A673 (cell line): Measurements from ENCODE around the gene RGS3. TPM values are rescaled to one million over a fixed set of nuclear protein-coding genes. Genes with fewer than 3 reads are reported as not detected.
"Not testable (repeated sequence)": the region's sequence is repeated elsewhere in the genome, so short reads cannot be mapped to it uniquely, and the experiment has no call there.

ENCODE experiments used
- BruUV-seq: library from RNA; stranded (reverse); fragments of 400-500 nt; replicated peaks from 2 replicates; lab custom pipeline; 2021; lab: Mats Ljungman, UMichigan
- CTCF ChIA-PET: fragments of 300-600 bp; sonication (Branson Sonifier 250); formaldehyde crosslinking; loops from one replicate; lab custom pipeline; 2022; ENCODE audit warnings: antibody characterized with exemption; lab: Charles Lee
- POLR2A ChIA-PET: fragments of 300-600 bp; sonication (Branson Sonifier 250); formaldehyde crosslinking; loops from one replicate; lab custom pipeline; 2022; ENCODE audit warnings: antibody characterized with exemption; ENCODE audit not compliant: low non-redundant PET; lab: Charles Lee
- DNase-seq: peaks from one replicate; pipeline ENCODE4 v3.0.0-alpha.2; 2015; ENCODE audit warnings: low spot score
- H3K27ac ChIP-seq: fragments of 200-600 bp; sonication (generic); 2 replicates; pipeline ENCODE4 v1.5.1; 2016; ENCODE audit warnings: mixed run types, low read depth, mild to moderate bottlenecking, mixed read lengths, antibody characterized with exemption, low read length; ENCODE audit not compliant: poor library complexity, severe bottlenecking
- H3K27me3 ChIP-seq: fragments of 200-600 bp; sonication (generic); replicated peaks from 2 replicates; pipeline ENCODE4 v1.6.1; 2017; ENCODE audit warnings: mixed run types, low read depth, mild to moderate bottlenecking, mixed read lengths, antibody characterized with exemption, low read length; ENCODE audit not compliant: insufficient read depth, poor library complexity
- H3K36me3 ChIP-seq: fragments of 200-600 bp; sonication (generic); 2 replicates; pipeline ENCODE4 v1.6.1; 2016; ENCODE audit warnings: mixed run types, mild to moderate bottlenecking, mixed read lengths, antibody characterized with exemption, low read length; ENCODE audit not compliant: insufficient read depth, poor library complexity, severe bottlenecking
- H3K4me1 ChIP-seq: fragments of 200-600 bp; sonication (generic); 2 replicates; pipeline ENCODE4 v1.6.1; 2017; ENCODE audit warnings: mixed run types, mild to moderate bottlenecking, mixed read lengths, antibody characterized with exemption, low read length; ENCODE audit not compliant: insufficient read depth, poor library complexity, severe bottlenecking
- H3K4me3 ChIP-seq: fragments of 200-600 bp; sonication (generic); 2 replicates; pipeline ENCODE4 v1.5.1; 2016; ENCODE audit warnings: low read depth, mixed run types, mild to moderate bottlenecking, mixed read lengths, low read length; ENCODE audit not compliant: poor library complexity, severe bottlenecking
- H3K9me3 ChIP-seq: fragments of 200-600 bp; sonication (generic); 2 replicates; pipeline ENCODE4 v1.6.1; 2016; ENCODE audit warnings: mixed run types, low read depth, mild to moderate bottlenecking, mixed read lengths, antibody characterized with exemption, low read length; ENCODE audit not compliant: poor library complexity, severe bottlenecking
- EZH2 ChIP-seq: fragments of 200-600 bp; sonication (generic); IDR thresholded peaks from 2 replicates; pipeline ENCODE4 v1.6.1; 2017; ENCODE audit warnings: borderline replicate concordance, low read depth, mild to moderate bottlenecking, mixed read lengths, antibody characterized with exemption, low read length; ENCODE audit not compliant: poor library complexity, severe bottlenecking
- intact Hi-C: fragments of 100-400 bp; cut with micrococcal nuclease; formaldehyde crosslinking; loops from one replicate; pipeline ENCODE4 v1.10.0; 2022; ENCODE audit not compliant: unreplicated experiment
- total RNA-seq: library from RNA; stranded (reverse); gene quantifications from 2 replicates; pipeline ENCODE4 v1.2.3, GENCODE V29; 2021
- TF ChIP-seq, protein P1 (sequence below): fragments of 300-800, 200-600 bp; sonication (generic); conservative IDR thresholded peaks from 2 replicates; pipeline ENCODE4 v1.5.1; 2017; ENCODE audit warnings: low read depth, mild to moderate bottlenecking, antibody characterized with exemption, low read length, moderate library complexity, mixed read lengths

The RGS3 gene
- total RNA-seq, 1 experiment from 2014 or later = 19.2 TPM

DNA sequence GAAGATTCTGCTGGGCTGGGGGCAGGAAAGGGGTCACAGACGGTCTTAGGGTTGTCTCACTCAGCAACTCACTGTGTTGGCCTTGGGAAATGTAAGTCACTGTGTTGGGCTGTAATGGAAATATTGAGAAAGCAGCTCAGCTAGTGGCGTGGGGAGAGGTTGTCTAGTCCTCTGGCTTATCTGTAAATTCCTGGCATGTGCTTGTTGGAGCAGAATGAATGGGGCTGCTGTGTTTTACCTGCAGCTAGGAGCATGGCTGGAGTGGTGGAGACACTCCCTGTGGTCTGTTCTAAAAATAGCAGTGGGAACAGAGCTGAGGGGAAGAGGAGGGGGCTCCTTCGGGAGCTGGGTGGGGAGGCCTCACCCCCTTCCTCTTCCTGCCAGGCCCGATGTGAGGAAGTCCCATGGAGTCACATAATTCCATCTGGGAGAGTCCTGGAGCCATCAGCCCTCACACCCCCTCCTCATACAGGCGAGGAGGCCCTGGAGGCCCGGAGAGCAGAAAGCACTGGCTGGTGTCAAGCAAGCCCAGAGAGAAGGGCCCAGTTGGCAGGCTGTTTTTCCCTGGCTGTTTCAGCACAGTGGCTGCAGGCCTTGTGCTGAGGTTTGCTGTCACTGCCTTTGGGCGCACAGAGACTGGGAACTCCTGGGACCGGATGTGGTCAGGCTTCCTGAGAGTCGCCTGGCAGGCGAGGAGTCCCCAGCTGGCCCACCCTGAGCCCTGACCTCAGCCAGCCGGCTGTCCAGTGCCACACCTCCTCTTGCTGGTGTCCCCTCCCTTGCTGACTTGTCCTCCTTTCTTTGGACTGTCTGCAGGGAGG lies 84.9 kb downstream of the RGS3 start:
- Histone ChIP-seq H3K4me1 (no peaks in the 10 kb centered on the region), H3K27ac (no peak overlapping the region), H3K9me3 (no peaks in the 10 kb centered on the region), H3K36me3 (no peaks in the 10 kb centered on the region), H3K4me3 (no peak overlapping the region), H3K27me3 (no peaks in the 10 kb centered on the region)
- ChIA-PET POLR2A (no interaction called here), CTCF (no interaction called here)
- intact Hi-C loops = no loop called here
- TF ChIP-seq, protein P1, sequence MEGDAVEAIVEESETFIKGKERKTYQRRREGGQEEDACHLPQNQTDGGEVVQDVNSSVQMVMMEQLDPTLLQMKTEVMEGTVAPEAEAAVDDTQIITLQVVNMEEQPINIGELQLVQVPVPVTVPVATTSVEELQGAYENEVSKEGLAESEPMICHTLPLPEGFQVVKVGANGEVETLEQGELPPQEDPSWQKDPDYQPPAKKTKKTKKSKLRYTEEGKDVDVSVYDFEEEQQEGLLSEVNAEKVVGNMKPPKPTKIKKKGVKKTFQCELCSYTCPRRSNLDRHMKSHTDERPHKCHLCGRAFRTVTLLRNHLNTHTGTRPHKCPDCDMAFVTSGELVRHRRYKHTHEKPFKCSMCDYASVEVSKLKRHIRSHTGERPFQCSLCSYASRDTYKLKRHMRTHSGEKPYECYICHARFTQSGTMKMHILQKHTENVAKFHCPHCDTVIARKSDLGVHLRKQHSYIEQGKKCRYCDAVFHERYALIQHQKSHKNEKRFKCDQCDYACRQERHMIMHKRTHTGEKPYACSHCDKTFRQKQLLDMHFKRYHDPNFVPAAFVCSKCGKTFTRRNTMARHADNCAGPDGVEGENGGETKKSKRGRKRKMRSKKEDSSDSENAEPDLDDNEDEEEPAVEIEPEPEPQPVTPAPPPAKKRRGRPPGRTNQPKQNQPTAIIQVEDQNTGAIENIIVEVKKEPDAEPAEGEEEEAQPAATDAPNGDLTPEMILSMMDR = no peak
- no peak for TF ChIP-seq EZH2
- no TSS peak for BruUV-seq
- no peak for DNase-seq

DNA sequence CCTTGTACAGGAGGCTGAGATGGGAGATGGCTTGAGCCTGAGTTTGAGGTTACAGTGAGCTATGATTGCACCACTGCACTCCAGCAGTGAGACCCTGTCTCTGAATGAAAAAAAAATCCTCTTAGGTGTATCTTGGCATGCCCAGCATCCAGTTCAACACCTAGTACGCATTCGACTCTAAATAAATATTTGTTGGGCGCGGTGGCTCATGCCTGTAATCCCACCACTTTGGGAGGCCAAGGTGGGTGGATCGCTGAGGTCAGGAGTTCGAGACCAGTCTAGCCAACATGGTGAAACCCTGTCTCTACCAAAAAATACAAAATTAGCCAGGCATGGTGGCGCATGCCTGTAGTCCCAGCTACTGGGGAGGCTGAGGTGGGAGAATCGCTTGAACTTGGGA lies 86.4 kb downstream of the RGS3 start:
- BruUV-seq, H3K9me3 ChIP-seq, H3K27me3 ChIP-seq, POLR2A ChIA-PET, DNase-seq, H3K4me3 ChIP-seq, H3K4me1 ChIP-seq, CTCF ChIA-PET, H3K27ac ChIP-seq, H3K36me3 ChIP-seq, intact Hi-C loops: not testable (repeated sequence)

DNA sequence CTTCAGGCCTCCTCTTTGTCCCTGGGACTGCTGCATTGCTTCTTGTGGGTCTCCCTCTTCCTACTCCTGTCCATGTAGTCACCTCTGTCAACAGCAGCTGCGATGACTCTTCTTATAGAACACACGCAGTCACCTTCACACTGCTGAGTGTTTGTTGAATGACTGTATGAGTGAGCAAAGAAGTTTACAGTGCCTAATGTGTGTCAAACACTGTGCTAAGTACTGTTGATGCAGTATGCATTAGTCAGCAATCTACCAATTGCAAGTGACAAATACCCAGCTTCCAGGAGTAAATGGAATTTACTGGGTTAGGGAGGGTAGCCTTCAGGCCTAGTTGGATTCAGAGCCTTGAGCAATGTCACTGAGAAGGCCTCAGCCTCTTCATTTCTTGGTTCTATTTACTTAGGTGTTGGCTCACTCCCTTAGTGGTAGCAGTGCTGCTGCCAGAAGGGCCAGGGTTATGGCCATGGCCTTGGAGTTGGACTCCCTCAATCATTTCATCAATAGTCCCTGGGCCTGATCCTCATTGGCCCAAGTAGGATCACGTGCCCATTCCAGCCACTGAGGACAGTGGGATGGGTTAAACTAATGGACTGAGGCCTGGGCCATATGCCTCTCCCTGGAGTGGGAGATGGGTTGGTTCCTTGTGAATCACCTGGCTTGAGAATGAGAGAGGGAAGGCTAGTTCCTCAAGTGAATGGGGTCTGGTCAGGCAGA lies 93.5 kb downstream of the RGS3 start:
- Histone ChIP-seq H3K27ac (no peak overlapping the region), H3K4me3 (no peak overlapping the region), H3K27me3 (no peaks in the 10 kb centered on the region), H3K4me1 (no peaks in the 10 kb centered on the region), H3K36me3 (no peaks in the 10 kb centered on the region), H3K9me3 (no peaks in the 10 kb centered on the region)
- intact Hi-C loops = no loop called here
- no peak for DNase-seq
- TF ChIP-seq EZH2 = no peak
- TF ChIP-seq, protein P1 = no peak
- ChIA-PET POLR2A (no interaction called here), CTCF (no interaction called here)
- BruUV-seq = no TSS peak
